GM23338 (cell line): ENCODE results near the gene WARS2. TPM values are rescaled to one million over a fixed set of nuclear protein-coding genes. Genes with fewer than 3 reads are reported as not detected.

Experiments used
- ATAC-seq: fragments of 200-7000 bp; cut with Tn5 transposase; 3 replicates; pipeline ENCODE4 v1.9.1; 2020
- DNase-seq: peaks from one replicate; pipeline ENCODE4 v3.0.0-alpha.2; 2015; ENCODE audit warnings: low spot score
- H2AFZ ChIP-seq: fragments of 200-600 bp; sonication (generic); 2 replicates; pipeline ENCODE4 v1.8.0; 2016; ENCODE audit warnings: antibody characterized with exemption, mild to moderate bottlenecking, moderate library complexity
- H3F3A ChIP-seq: fragments of 200-600 bp; sonication (generic); replicated peaks from 2 replicates; pipeline ENCODE4 v1.8.0; 2017; ENCODE audit warnings: antibody characterized with exemption, mixed run types, low read depth
- H3K27ac ChIP-seq: fragments of 200-600 bp; sonication (generic); 2 replicates; pipeline ENCODE4 v1.6.1; 2016; ENCODE audit warnings: low read depth
- H3K27me3 ChIP-seq: fragments of 200-600 bp; sonication (generic); 2 replicates; pipeline ENCODE4 v1.8.0; 2016; ENCODE audit warnings: mild to moderate bottlenecking, mixed run types, moderate library complexity; ENCODE audit not compliant: insufficient read depth
- H3K36me3 ChIP-seq: fragments of 200-600 bp; sonication (generic); 2 replicates; pipeline ENCODE4 v1.8.0; 2016; ENCODE audit warnings: mild to moderate bottlenecking; ENCODE audit not compliant: insufficient read depth
- H3K4me1 ChIP-seq: fragments of 200-600 bp; sonication (generic); 2 replicates; pipeline ENCODE4 v1.8.0; 2016; ENCODE audit warnings: mild to moderate bottlenecking, moderate library complexity; ENCODE audit not compliant: insufficient read depth
- H3K4me2 ChIP-seq: fragments of 200-600 bp; sonication (generic); 2 replicates; pipeline ENCODE4 v1.7.1; 2017; ENCODE audit warnings: mixed run types
- H3K4me3 ChIP-seq: fragments of 200-600 bp; sonication (generic); 2 replicates; pipeline ENCODE4 v1.6.1; 2016; ENCODE audit warnings: mixed run types
- H3K79me2 ChIP-seq: fragments of 200-600 bp; sonication (generic); replicated peaks from 2 replicates; pipeline ENCODE4 v1.8.0; 2017; ENCODE audit warnings: mild to moderate bottlenecking; ENCODE audit not compliant: insufficient read depth
- H3K9me2 ChIP-seq: fragments of 200-600 bp; sonication (generic); 2 replicates; pipeline ENCODE4 v1.8.0; 2017; ENCODE audit not compliant: insufficient read depth
- H4K20me1 ChIP-seq: fragments of 200-600 bp; sonication (generic); replicated peaks from 2 replicates; pipeline ENCODE4 v1.8.0; 2017; ENCODE audit warnings: mild to moderate bottlenecking; ENCODE audit not compliant: insufficient read depth
- H3K27ac Mint-ChIP-seq: 2 replicates; pipeline ENCODE4 v1.8.0; 2020; ENCODE audit warnings: inconsistent platforms, mild to moderate bottlenecking, moderate library complexity, mixed read lengths
- H3K27me3 Mint-ChIP-seq: 3 replicates; pipeline ENCODE4 v1.8.0; 2022; ENCODE audit warnings: low read depth, mild to moderate bottlenecking, moderate library complexity, mixed read lengths, inconsistent platforms; ENCODE audit not compliant: insufficient read depth, poor library complexity
- H3K36me3 Mint-ChIP-seq: 3 replicates; pipeline ENCODE4 v1.8.0; 2021; ENCODE audit warnings: low read depth, mild to moderate bottlenecking, inconsistent platforms, moderate library complexity, mixed read lengths
- H3K4me1 Mint-ChIP-seq: 3 replicates; pipeline ENCODE4 v1.8.0; 2020; ENCODE audit warnings: mild to moderate bottlenecking, inconsistent platforms, mixed read lengths
- H3K4me3 Mint-ChIP-seq: 3 replicates; pipeline ENCODE4 v1.8.0; 2021; ENCODE audit warnings: moderate library complexity, mild to moderate bottlenecking, inconsistent platforms, mixed read lengths
- H3K9me3 Mint-ChIP-seq: 3 replicates; pipeline ENCODE4 v1.8.0; 2020; ENCODE audit warnings: moderate library complexity, mild to moderate bottlenecking, inconsistent platforms, mixed read lengths
- CREB1 ChIP-seq: fragments of 250-450 bp; sonication (Bioruptor Pico); IDR thresholded peaks from 2 replicates; pipeline ENCODE4 v1.5.0; 2020; ENCODE audit warnings: low read depth, mild to moderate bottlenecking, moderate library complexity
- EZH2phosphoT487 ChIP-seq: fragments of 200-600 bp; sonication (generic); IDR thresholded peaks from one replicate; pipeline ENCODE4 v1.8.1; 2018; ENCODE audit warnings: antibody characterized with exemption; ENCODE audit not compliant: unreplicated experiment
- JUNB ChIP-seq: IDR thresholded peaks from one replicate; pipeline ENCODE4 v1.6.1; 2016; ENCODE audit warnings: antibody characterized with exemption; ENCODE audit not compliant: unreplicated experiment
- NANOG ChIP-seq: IDR thresholded peaks from 2 replicates; pipeline ENCODE4 v1.6.1; 2016; ENCODE audit warnings: antibody characterized with exemption, borderline replicate concordance
- ZNF114 ChIP-seq: fragments of 250-450 bp; sonication (Bioruptor Pico); IDR thresholded peaks from 2 replicates; pipeline ENCODE4 v1.5.0; 2020; ENCODE audit warnings: mild to moderate bottlenecking, moderate library complexity
- polyA plus RNA-seq: library from polyadenylated mRNA; unstranded; fragments of >200 nt; fragmentation: Nextera tagmentation; extraction: Ambion mirVana; gene quantifications from 2 replicates; pipeline ENCODE4 v1.2.1, GENCODE V29; 2016
- total RNA-seq: library from RNA; depleted of rRNA; stranded (reverse); fragments of >200 nt; shearing (Covaris generic); gene quantifications from 2 replicates; pipeline ENCODE4 v1.2.3, GENCODE V29; 2014
- TF ChIP-seq, protein P1 (sequence below): fragments of 250-450 bp; sonication (Bioruptor Pico); IDR thresholded peaks from 2 replicates; pipeline ENCODE4 v1.5.0; 2020; ENCODE audit warnings: mild to moderate bottlenecking, moderate library complexity
- TF ChIP-seq, protein P2 (sequence below): IDR thresholded peaks from one replicate; pipeline ENCODE4 v1.6.1; 2018; ENCODE audit warnings: antibody characterized with exemption; ENCODE audit not compliant: unreplicated experiment

Gene WARS2
- total and polyA plus RNA-seq, 2 experiments from 2014 or later: 6.4 to 12.6 TPM

DNA sequence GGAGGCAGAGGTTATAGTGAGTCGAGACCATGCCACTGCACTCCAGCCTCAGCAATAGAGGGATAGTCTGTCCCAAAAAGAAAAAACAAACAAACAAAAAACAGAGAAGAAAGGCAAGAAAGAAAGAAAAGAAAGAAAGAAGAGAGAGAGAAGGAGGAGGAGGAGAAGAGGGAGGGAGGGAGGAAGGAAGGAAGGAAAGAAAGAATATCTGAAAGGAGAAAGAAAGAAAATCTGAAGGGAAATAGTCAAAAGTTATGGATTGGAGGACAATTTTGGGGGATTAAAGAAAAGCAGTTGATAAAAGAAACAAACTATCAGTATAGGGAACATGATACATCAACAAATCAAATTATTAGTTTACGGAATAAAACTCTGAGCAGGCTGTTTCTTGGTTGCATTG lies 84.9 kb downstream of the WARS2 start (continued):
- TF ChIP-seq, protein P1, sequence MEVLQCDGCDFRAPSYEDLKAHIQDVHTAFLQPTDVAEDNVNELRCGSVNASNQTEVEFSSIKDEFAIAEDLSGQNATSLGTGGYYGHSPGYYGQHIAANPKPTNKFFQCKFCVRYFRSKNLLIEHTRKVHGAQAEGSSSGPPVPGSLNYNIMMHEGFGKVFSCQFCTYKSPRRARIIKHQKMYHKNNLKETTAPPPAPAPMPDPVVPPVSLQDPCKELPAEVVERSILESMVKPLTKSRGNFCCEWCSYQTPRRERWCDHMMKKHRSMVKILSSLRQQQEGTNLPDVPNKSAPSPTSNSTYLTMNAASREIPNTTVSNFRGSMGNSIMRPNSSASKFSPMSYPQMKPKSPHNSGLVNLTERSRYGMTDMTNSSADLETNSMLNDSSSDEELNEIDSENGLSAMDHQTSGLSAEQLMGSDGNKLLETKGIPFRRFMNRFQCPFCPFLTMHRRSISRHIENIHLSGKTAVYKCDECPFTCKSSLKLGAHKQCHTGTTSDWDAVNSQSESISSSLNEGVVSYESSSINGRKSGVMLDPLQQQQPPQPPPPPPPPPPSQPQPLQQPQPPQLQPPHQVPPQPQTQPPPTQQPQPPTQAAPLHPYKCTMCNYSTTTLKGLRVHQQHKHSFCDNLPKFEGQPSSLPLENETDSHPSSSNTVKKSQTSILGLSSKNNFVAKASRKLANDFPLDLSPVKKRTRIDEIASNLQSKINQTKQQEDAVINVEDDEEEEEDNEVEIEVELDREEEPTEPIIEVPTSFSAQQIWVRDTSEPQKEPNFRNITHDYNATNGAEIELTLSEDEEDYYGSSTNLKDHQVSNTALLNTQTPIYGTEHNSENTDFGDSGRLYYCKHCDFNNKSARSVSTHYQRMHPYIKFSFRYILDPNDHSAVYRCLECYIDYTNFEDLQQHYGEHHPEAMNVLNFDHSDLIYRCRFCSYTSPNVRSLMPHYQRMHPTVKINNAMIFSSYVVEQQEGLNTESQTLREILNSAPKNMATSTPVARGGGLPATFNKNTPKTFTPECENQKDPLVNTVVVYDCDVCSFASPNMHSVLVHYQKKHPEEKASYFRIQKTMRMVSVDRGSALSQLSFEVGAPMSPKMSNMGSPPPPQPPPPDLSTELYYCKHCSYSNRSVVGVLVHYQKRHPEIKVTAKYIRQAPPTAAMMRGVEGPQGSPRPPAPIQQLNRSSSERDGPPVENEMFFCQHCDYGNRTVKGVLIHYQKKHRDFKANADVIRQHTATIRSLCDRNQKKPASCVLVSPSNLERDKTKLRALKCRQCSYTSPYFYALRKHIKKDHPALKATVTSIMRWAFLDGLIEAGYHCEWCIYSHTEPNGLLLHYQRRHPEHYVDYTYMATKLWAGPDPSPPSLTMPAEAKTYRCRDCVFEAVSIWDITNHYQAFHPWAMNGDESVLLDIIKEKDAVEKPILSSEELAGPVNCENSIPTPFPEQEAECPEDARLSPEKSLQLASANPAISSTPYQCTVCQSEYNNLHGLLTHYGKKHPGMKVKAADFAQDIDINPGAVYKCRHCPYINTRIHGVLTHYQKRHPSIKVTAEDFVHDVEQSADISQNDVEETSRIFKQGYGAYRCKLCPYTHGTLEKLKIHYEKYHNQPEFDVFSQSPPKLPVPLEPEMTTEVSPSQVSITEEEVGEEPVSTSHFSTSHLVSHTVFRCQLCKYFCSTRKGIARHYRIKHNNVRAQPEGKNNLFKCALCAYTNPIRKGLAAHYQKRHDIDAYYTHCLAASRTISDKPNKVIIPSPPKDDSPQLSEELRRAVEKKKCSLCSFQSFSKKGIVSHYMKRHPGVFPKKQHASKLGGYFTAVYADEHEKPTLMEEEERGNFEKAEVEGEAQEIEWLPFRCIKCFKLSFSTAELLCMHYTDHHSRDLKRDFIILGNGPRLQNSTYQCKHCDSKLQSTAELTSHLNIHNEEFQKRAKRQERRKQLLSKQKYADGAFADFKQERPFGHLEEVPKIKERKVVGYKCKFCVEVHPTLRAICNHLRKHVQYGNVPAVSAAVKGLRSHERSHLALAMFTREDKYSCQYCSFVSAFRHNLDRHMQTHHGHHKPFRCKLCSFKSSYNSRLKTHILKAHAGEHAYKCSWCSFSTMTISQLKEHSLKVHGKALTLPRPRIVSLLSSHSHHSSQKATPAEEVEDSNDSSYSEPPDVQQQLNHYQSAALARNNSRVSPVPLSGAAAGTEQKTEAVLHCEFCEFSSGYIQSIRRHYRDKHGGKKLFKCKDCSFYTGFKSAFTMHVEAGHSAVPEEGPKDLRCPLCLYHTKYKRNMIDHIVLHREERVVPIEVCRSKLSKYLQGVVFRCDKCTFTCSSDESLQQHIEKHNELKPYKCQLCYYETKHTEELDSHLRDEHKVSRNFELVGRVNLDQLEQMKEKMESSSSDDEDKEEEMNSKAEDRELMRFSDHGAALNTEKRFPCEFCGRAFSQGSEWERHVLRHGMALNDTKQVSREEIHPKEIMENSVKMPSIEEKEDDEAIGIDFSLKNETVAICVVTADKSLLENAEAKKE (CRISPR knock-in tag): no peak
- TF ChIP-seq NANOG (no peak), EZH2phosphoT487 (no peak)
- TF ChIP-seq, protein P2, sequence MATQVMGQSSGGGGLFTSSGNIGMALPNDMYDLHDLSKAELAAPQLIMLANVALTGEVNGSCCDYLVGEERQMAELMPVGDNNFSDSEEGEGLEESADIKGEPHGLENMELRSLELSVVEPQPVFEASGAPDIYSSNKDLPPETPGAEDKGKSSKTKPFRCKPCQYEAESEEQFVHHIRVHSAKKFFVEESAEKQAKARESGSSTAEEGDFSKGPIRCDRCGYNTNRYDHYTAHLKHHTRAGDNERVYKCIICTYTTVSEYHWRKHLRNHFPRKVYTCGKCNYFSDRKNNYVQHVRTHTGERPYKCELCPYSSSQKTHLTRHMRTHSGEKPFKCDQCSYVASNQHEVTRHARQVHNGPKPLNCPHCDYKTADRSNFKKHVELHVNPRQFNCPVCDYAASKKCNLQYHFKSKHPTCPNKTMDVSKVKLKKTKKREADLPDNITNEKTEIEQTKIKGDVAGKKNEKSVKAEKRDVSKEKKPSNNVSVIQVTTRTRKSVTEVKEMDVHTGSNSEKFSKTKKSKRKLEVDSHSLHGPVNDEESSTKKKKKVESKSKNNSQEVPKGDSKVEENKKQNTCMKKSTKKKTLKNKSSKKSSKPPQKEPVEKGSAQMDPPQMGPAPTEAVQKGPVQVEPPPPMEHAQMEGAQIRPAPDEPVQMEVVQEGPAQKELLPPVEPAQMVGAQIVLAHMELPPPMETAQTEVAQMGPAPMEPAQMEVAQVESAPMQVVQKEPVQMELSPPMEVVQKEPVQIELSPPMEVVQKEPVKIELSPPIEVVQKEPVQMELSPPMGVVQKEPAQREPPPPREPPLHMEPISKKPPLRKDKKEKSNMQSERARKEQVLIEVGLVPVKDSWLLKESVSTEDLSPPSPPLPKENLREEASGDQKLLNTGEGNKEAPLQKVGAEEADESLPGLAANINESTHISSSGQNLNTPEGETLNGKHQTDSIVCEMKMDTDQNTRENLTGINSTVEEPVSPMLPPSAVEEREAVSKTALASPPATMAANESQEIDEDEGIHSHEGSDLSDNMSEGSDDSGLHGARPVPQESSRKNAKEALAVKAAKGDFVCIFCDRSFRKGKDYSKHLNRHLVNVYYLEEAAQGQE: no peak

DNA sequence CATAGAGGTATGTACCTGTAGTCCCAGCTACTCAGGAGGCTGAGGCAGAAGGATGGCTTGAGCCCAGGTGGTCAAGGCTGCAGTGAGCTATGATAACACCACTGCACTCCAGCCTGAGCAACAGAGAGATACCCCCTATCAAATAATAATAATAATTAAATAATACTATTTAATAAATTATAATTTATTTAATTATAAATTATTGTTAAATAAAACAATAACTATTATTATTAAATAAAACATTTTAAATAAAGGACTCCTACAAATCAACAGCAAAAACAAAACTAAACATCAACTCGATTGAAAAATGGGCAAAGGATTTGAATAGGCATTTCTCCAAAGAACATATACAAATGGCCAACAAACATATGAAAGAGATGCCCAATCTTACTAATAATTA lies 86.5 kb downstream of the WARS2 start:
- Mint-ChIP-seq H3K4me3 (no peak overlapping the region), H3K4me1 (no peaks in the 10 kb centered on the region), H3K9me3 (no peaks in the 10 kb centered on the region), H3K36me3 (no peaks in the 10 kb centered on the region), H3K27ac (no peak overlapping the region), H3K27me3 (peaks cover 6% of the 10 kb centered on the region)
- ATAC-seq (no peak), DNase-seq (no peak)
- Histone ChIP-seq H3K27me3 (no peaks in the 10 kb centered on the region), H3F3A (no peaks in the 10 kb centered on the region), H3K9me2 (no peaks in the 10 kb centered on the region), H3K4me2 (no peak overlapping the region), H3K36me3 (no peaks in the 10 kb centered on the region), H3K27ac (no peak overlapping the region), H3K4me1 (no peaks in the 10 kb centered on the region), H3K4me3 (no peak overlapping the region), H3K79me2 (no peaks in the 10 kb centered on the region), H2AFZ (no peak overlapping the region), H4K20me1 (no peaks in the 10 kb centered on the region)
- no peak for TF ChIP-seq ZNF114 (CRISPR knock-in tag)
- no peak for TF ChIP-seq EZH2phosphoT487
- TF ChIP-seq JUNB: no peak
- no peak for TF ChIP-seq NANOG
- TF ChIP-seq CREB1 (CRISPR knock-in tag): no peak
